Smooth muscle cell of the brain vasculature (primary cell): ENCODE results near the gene MTFR2.

Experiments
- DNase-seq: peaks from one replicate; pipeline ENCODE4 v3.0.0-alpha.2; 2012; ENCODE audit warnings: low read depth, low spot score

Gene MTFR2

DNA sequence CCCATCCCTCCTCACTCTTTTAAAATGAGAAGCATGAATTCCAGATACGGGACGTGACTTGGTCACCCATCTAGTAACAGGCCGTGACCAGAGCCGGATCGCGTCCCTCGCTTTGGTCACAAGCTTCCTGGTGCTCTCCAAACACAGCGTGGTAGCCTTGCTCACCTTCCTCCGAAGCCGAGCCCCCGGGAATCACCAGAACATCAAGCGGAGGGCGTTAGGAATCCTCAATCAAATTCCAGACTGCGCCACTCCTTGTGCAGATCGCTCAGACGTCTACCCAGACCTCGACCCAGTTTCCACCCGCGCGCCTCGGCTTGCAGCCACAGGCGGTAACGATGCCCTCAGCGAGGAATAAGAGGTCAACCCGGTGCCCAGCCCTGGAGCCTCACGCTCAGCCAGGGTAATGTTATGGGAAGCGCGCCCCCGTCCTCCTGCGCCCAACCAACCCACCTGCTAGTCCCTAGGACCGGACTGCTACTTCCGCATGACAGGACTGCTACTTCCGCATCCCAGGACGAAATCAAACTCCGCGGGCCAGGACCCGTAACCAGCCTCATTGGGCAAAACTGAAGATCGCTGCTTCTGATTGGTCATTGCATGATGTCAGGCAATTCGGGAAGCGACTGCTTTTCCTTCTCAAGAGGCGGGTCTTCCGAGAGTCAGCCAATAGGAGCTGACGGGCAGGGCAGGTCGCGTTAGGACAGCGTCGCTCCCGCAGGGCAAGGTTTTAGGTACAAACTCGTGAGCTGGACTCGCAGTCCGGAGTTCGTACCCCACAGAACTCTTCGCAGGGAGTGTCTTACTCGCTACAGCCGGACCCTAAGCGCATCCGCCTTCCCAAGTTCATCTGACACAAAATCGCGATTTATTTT lies at the start of gene MTFR2:
Gene MTFR2, minus strand, starts transcription at position 501 of the 875 bp plus-strand sequence. CDS start 1,212 bp downstream, outside the sequence.
- peak; percentile 93 for DNase-seq

DNA sequence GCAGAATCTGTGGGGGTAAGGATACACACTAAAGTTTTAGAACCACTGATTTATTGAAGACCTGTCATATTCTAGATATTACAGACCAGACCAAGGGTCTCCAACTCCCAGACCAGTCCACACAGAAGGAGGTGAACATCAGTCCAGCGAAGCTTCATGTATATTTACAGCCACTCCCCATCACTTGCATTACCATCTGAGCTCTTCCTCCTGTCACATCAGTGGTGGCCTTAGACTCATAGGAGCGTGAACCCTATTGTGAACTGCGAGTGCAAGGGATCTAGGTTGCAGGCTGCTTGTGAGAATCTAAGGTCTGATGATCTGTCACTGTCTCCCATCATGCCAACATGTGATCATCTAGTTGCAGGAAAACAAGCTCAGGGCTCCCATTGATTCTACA lies 44.5 kb upstream of the MTFR2 start:
- no peak for DNase-seq

- peak; percentile 51 for DNase-seq
Observed at GRCh38 chr6:136290410-136291010, 40.4 kb upstream of the MTFR2 start.

GRCh38 chr6:136289579-136290409 lies 39.7 kb upstream of the MTFR2 start, which contains the start of gene BCLAF1:
BCLAF1 (minus strand) TSS chr6:136289846; CDS start chr6:136279866, 9,980 bp downstream.
- peak; percentile 99 for DNase-seq

GRCh38 chr6:136289327-136289578 lies 39.1 kb upstream of the MTFR2 start:
- peak; percentile 63 for DNase-seq

DNA sequence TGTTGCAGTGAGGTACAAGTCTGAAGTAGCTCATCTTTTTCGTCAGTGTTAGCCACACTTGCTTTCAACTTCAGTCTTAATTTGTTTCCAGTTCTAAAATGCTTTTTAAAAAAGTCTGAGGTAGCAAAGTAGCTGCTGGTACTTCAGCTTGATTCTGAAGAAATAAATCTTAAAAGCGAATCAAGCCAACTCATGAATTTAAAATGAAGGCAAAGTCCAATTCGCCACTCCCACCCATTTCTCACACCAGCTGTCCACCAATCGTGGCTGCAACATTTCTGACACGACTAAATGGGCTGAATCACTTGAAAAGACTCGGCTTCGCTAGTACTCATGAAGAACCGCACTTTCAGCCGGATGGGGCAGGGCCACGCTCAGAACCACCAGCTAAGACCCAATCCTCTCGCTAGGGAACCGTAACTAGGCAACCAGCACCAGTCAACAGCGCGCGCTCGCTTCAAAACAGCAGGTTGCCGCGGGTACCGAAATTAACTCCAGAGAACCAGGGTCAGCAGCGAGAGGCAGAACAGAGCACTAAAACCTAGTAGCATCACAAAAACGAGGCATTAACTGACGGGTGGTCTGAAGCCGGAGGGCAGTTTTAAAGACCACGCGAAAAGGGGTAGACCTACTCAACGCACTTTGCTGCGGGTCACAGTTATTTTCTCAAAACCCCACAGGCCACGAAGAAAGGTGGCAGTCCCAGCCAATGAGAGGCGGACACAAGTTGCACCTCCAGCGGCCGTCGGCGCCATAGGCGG lies 38.6 kb upstream of the MTFR2 start:
- DNase-seq: peak; percentile 66

GRCh38 chr6:136284909-136285308 lies 34.8 kb upstream of the MTFR2 start:
- DNase-seq: no peak

DNA sequence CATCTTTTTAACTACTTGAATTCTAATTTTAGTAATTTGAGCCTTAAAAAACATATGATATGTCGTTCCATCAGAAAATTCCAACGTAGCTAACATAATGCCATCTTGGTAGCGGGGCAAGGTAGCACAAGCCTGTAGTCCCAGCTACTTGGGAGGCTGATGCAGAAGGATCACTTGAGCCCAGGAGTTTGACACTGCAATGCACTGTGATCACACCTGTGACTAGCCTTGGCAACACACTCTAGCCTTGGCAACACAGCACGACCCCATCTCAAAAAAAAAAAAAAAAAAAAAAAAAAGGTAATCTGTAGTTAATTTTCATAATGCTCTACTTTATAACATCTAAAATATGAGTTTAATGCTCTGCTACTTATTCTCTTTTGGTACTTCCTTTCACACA lies 32.8 kb upstream of the MTFR2 start:
- no peak for DNase-seq

DNA sequence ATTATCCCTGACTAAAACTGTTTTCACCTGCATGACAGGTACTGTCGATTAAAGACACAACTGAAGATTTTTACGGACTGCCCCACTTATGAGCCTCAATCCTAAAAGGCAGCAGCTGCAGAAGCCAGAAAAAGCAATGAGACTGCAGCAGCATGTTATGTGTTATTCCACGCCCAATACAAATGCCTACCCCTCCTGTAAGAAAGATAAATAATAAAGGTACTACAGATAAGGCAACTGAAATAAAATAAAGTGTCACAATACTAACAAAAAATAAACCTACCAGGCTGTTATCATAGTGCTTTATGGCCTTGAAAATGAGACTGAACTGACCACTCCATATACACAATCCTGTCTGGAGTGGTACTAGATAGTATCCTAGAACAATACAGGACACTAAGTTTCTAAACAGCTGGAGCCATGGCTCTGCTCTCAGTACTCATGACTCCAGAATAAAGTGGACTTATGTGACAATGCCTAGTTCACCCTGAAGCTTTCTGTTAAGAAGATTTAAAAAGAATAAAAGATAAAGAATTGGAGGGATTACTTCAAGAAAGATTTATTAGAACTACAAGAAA lies 30.0 kb upstream of the MTFR2 start:
- no peak for DNase-seq

DNA sequence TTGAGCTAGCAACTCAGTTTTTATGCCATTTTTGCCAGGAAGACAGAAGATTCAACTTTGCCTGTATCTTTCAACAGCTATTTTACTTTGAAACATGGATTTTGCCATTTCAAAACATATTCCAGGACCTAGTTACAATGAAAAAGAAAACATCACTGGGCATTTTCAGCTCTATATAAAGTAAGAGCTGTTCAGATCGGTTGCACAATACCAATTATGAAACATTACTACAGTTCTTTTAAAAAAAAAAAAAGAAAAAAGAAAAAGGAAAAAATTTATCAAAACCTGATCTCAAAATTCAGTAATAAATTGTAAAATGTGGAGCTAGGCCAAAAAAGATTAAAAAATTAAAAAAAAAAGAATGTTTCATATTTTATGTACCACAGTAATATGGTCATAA lies 24.0 kb upstream of the MTFR2 start:
- DNase-seq: no peak

GRCh38 chr6:136265101-136265500 lies 15.0 kb upstream of the MTFR2 start:
- DNase-seq: no peak

- DNase-seq: no peak
Observed at GRCh38 chr6:136262940-136263339, 12.8 kb upstream of the MTFR2 start.

GRCh38 chr6:136254851-136255466 lies 4.8 kb upstream of the MTFR2 start:
- DNase-seq: no peak

GRCh38 chr6:136253734-136254133 lies 3.6 kb upstream of the MTFR2 start:
- DNase-seq: no peak

DNA sequence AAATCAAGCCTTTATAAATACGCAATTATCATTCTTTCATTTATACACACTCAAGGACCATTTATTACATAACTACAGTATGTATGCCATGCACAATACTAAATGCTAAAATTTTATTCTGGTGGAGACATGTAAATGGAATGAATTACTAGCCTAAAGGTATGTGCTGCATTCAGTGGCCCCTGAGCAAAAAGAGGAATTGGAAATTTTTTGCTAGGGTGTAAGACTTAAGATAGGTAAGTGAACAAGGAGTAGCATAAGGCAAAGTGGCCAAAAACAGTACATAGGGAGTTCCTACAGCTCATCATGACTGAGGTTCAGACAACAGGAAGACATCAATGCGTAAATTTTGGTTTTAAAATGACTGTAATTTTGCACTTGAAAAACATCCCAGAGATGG lies 2.3 kb upstream of the MTFR2 start:
- no peak for DNase-seq

DNA sequence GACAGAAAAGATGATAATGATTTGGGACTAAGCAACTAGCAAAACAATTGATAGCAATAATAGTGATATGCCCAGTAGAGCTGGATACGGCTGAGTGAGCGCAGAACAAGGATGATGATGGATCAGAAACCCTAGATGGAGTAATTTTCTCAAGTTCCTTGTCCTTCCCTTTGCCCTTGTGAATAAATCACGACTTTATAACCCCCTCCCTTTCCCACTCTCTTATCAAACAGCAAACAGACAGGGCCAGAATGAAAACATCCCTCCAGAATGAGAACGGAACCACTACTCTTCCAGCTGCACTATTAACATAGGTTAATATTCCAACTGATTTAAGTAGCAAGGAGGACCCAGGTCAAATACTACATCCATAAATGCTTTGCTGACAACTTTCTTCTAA lies 1.3 kb upstream of the MTFR2 start:
- no peak for DNase-seq

DNA sequence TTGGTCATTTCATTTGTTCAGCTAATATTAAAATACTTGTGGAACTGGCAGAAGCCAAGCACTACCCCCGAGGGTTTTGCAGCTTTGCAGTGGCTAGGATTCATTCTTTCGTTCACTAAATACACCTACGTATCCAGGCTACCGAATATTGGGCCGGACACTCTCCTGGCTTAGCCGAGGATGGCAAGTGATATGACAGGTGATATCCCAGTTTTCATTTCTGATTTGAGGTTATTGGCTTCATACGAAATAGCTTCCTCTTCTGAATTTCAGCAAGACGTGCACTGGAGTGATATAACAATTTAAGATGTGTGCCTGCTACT lies 536 bp upstream of the MTFR2 start:
- DNase-seq: no peak

GRCh38 chr6:136249336-136249735 lies 775 bp downstream of the MTFR2 start:
- no peak for DNase-seq

DNA sequence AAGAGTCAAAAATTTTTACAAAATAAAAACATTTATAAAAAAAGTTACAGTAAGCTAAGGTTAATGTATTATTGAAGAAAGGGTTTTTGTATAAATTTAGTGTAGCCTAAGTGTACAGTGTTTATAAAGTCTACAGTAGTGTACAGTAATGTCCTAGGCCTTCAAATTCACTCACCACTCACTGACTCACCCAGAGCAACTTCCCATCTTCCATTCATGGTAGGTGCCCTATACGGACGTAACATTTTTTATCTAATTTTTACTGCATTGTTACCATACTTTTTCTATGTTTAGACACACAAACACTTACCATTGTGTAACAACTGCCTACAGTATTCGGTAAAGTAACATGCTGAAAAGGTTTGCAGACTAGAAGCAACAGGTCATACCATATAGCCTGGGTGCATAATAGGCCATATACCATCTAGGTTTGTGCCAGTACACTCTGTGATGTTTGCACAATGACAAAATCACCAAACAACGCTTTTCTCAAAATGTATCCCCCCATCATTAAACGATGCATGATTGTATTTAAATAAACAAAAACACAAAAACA lies 6.0 kb downstream of the MTFR2 start:
- no peak for DNase-seq

GRCh38 chr6:136236466-136237293 lies 13.4 kb downstream of the MTFR2 start:
- no peak for DNase-seq
